B cell (primary cell): Measurements from ENCODE around the gene ZIC4. TPM values are rescaled to one million over a fixed set of nuclear protein-coding genes. Genes with fewer than 3 reads are reported as not detected.

ENCODE experiments used
- ATAC-seq: fragments of 200-7000 bp; cut with Tn5 transposase; one replicate; pipeline ENCODE4 v1.10.0; 2021; ENCODE audit warnings: low read depth, mild to moderate bottlenecking, moderate number of reproducible peaks, moderate library complexity
- CTCF ChIA-PET: fragments of 350-600 bp; sonication (Branson Sonifier 250); formaldehyde crosslinking; loops from one replicate; lab custom pipeline; 2021; ENCODE audit warnings: antibody characterized with exemption, inconsistent platforms; lab: Charles Lee
- POLR2A ChIA-PET: fragments of 350-600 bp; sonication (Branson Sonifier 250); formaldehyde crosslinking; loops from one replicate; lab custom pipeline; 2021; ENCODE audit warnings: antibody characterized with exemption; lab: Charles Lee
- DNase-seq: peaks from one replicate; pipeline ENCODE4 v3.0.0; 2013
- H2AFZ ChIP-seq: 2 replicates; pipeline ENCODE4 v1.6.1; 2012; ENCODE audit warnings: mild to moderate bottlenecking, low read depth, low read length; ENCODE audit not compliant: insufficient read depth, poor library complexity, severe bottlenecking
- H3K27ac ChIP-seq, 2 donors: 1 replicate in 1 of 2; 2 replicates in 1 of 2; pipeline ENCODE4 v1.5.1; 2012 to 2013; ENCODE audit warnings: low read length in 2 of 2, mild to moderate bottlenecking in 2 of 2, moderate library complexity in 1 of 2
- H3K27me3 ChIP-seq, 4 experiments: fragments of 200-600 bp in 1 of 4; sonication (generic) in 1 of 4; replicated peaks in 1 of 4; 1 replicate in 2 of 4; 2 replicates in 2 of 4; pipeline versions ENCODE4 v1.6.1 to v1.7.0; 2013 to 2016; ENCODE audit warnings: low read length in 3 of 4, mild to moderate bottlenecking in 2 of 4, mixed read lengths in 1 of 4, moderate library complexity in 1 of 4; ENCODE audit not compliant: insufficient read depth in 4 of 4, control insufficient read depth in 3 of 4; ENCODE audit errors: control extremely low read depth in 1 of 4
- H3K36me3 ChIP-seq, 2 experiments: replicated peaks in 1 of 2; 1 replicate in 1 of 2; 2 replicates in 1 of 2; pipeline versions ENCODE4 v1.6.1 to v1.7.1; 2013; ENCODE audit warnings: low read length in 1 of 2; ENCODE audit not compliant: insufficient read depth in 2 of 2, control insufficient read depth in 1 of 2; ENCODE audit errors: control extremely low read depth in 1 of 2, extremely low read depth in 1 of 2
- H3K4me1 ChIP-seq, 2 donors: fragments of 200-600 bp in 1 of 2; sonication (generic) in 1 of 2; 1 replicate in 1 of 2; 2 replicates in 1 of 2; pipeline versions ENCODE4 v1.5.1 to v1.6.1; 2013 to 2017; ENCODE audit warnings: low read length in 2 of 2; ENCODE audit not compliant: control insufficient read depth in 2 of 2, insufficient read depth in 2 of 2
- H3K4me2 ChIP-seq: replicated peaks from 2 replicates; pipeline ENCODE3; 2012; ENCODE audit warnings: mild to moderate bottlenecking, low read depth, low read length; ENCODE audit not compliant: poor library complexity, severe bottlenecking
- H3K4me3 ChIP-seq, 5 experiments: fragments of 200-600 bp in 1 of 5; sonication (generic) in 1 of 5; 1 replicate in 3 of 5; 2 replicates in 2 of 5; pipeline versions ENCODE4 v1.5.1 to v1.7.0; 2011 to 2016; ENCODE audit warnings: low read length in 4 of 5, mild to moderate bottlenecking in 4 of 5, low read depth in 2 of 5, control low read depth in 1 of 5, moderate library complexity in 1 of 5; ENCODE audit not compliant: insufficient read depth in 1 of 5; ENCODE audit errors: control extremely low read depth in 1 of 5, extremely low read depth in 1 of 5
- H3K79me2 ChIP-seq: fragments of 200-600 bp; sonication (generic); one replicate; pipeline ENCODE4 v1.6.0; 2016; ENCODE audit warnings: low read length; ENCODE audit not compliant: control insufficient read depth, insufficient read depth
- H3K9ac ChIP-seq: fragments of 200-600 bp; sonication (generic); 2 replicates; pipeline ENCODE4 v1.6.1; 2017; ENCODE audit warnings: mild to moderate bottlenecking, low read length, moderate library complexity
- H3K9me3 ChIP-seq, 3 donors: one replicate each; pipeline versions ENCODE4 v1.6.1 to v1.7.1; 2013; ENCODE audit warnings: low read length in 2 of 3; ENCODE audit not compliant: control insufficient read depth in 2 of 3, insufficient read depth in 1 of 3; ENCODE audit errors: control extremely low read depth in 1 of 3
- H4K20me1 ChIP-seq: 2 replicates; pipeline ENCODE4 v1.6.0; 2012; ENCODE audit warnings: mild to moderate bottlenecking, low read length; ENCODE audit not compliant: insufficient read depth, control insufficient read depth, poor library complexity, severe bottlenecking
- H3K27ac Mint-ChIP-seq: one replicate; pipeline ENCODE4 v1.8.0; 2021; ENCODE audit warnings: mixed read lengths
- H3K27me3 Mint-ChIP-seq: one replicate; pipeline ENCODE4 v1.8.0; 2021; ENCODE audit warnings: mixed read lengths
- H3K4me1 Mint-ChIP-seq: one replicate; pipeline ENCODE4 v1.8.0; 2021; ENCODE audit warnings: mixed read lengths
- H3K4me3 Mint-ChIP-seq: one replicate; pipeline ENCODE4 v1.8.0; 2021; ENCODE audit warnings: mixed read lengths
- H3K9me3 Mint-ChIP-seq: one replicate; pipeline ENCODE4 v1.8.0; 2022; ENCODE audit warnings: mixed read lengths; ENCODE audit not compliant: insufficient read depth
- CTCF ChIP-seq: fragments of 200-600 bp; IDR thresholded peaks from one replicate; pipeline ENCODE4 v1.8.0; 2022; ENCODE audit warnings: antibody characterized with exemption, mild to moderate bottlenecking
- EZH2 ChIP-seq: IDR thresholded peaks from 2 replicates; pipeline ENCODE4 v1.6.1; 2012; ENCODE audit warnings: borderline replicate concordance, low read depth, mild to moderate bottlenecking, moderate library complexity, low read length; ENCODE audit not compliant: insufficient read depth, poor library complexity, severe bottlenecking
- WGBS: methylation state at CpG from one replicate; pipeline ENCODE4 v1.1.5; 2013; ENCODE audit warnings: missing lambda C conversion rate; ENCODE audit not compliant: insufficient coverage; 5-methylcytosine and 5-hydroxymethylcytosine counted together
- intact Hi-C: fragments of 100-400 bp; cut with micrococcal nuclease; formaldehyde crosslinking; loops from one replicate; pipeline ENCODE4 v1.10.0; 2022
- polyA plus RNA-seq: library from polyadenylated mRNA; depleted of rRNA; stranded (reverse); fragments of >200 nt; gene quantifications from 2 replicates; pipeline ENCODE4 v1.2.3, GENCODE V29; 2012
- total RNA-seq, 2 donors: library from RNA; stranded (reverse); fragments of 120-200 nt in 1 of 2; gene quantifications; 1 replicate in 1 of 2; 2 replicates in 1 of 2; pipeline versions ENCODE4 v1.2.3 to v1.2.4, GENCODE V29; 2013 to 2022

ZIC4 gene
- total and polyA plus RNA-seq, 2 donors (not counting 1 experiment from before 2014, with no cell fraction given) = not detected

DNA sequence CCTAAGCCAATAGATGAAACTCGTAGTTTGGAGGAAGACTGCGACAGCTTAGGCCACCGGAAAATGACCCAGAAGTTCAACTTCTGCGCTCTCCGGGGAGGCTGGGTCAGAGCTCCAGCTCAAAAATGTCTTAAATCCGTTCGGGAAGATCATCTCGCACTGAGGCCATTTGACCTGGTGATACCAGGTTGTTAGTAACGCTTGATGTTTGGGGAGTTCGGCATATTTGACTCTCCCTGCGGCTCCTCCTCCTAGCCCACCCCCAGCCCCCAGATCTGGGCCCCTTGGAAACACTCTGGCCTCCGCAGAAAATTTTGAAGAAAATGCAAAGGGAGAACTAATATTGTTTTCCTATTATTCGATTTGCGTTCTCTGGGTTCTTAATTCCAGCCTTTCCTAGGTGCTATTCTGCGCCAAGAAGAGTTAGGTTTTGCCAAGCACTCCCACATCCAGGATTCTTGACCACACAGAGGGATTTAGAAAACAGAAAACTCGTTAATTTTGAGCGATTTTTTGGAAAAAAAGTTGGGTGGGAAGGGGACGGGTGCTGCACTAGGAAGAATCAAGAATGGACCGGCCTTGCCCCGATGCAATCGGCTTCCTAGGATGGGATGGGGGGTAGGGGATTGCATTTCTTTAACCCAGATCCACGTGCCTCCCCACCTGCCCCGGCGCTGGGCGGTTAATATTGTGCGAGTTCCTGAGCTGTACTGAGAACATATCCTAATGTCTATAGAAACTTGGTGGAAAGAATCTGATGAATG, 50.0 kb downstream of the ZIC4 start:
- no peaks in the 10 kb centered on the region for H3K9me3 Mint-ChIP-seq
- Histone ChIP-seq H3K27me3 (peaks cover 0 to 60% (median 32%) of the 10 kb centered on the region in 4 experiments), H3K79me2 (no peaks in the 10 kb centered on the region), H4K20me1 (no peaks in the 10 kb centered on the region), H3K36me3 (no peaks in the 10 kb centered on the region), H2AFZ (no peak overlapping the region), H3K4me3 (no peak overlapping the region), H3K9me3 (peaks cover 0 to 29% (median 0%) of the 10 kb centered on the region in 3 donors), H3K4me1 (no peaks in the 10 kb centered on the region), H3K27ac (no peak overlapping the region), H3K4me2 (no peak overlapping the region), H3K9ac (no peak overlapping the region)
- TF ChIP-seq CTCF (no peak), EZH2 (no peak)
- intact Hi-C loops = no loop called here
- ATAC-seq = no peak
- H3K4me3 Mint-ChIP-seq = no peak overlapping the region
- ChIA-PET CTCF (no interaction called here), POLR2A (no interaction called here)
- peaks cover 69% of the 10 kb centered on the region for H3K27me3 Mint-ChIP-seq
- H3K4me1 Mint-ChIP-seq = no peaks in the 10 kb centered on the region
- no peak overlapping the region for H3K27ac Mint-ChIP-seq
- WGBS = 13% methylated on average over 8 of the region's 26 CpGs
- no peak for DNase-seq

DNA sequence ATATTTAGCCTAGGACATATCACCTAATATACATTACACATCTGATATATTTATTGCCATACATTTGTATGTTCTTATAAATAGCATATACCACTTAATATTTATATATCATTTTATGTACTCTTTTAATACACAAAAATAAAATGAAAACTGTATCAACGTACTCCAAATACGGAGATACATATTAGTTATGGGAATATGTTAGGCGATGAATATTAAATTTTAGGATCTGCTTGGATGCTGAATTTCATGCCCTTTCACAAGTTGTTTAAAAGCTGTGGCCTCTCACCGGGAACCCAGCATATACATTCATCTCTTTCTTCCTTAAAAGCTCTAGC, 50.6 kb downstream of the ZIC4 start:
- intact Hi-C loops = no loop called here
- Histone ChIP-seq H3K4me2 (no peak overlapping the region), H4K20me1 (no peaks in the 10 kb centered on the region), H3K36me3 (no peaks in the 10 kb centered on the region), H3K9me3 (peaks cover 0 to 25% (median 0%) of the 10 kb centered on the region in 3 donors), H2AFZ (no peak overlapping the region), H3K9ac (no peak overlapping the region), H3K27ac (no peak overlapping the region), H3K4me3 (no peak overlapping the region), H3K79me2 (no peaks in the 10 kb centered on the region), H3K27me3 (peaks cover 0 to 55% (median 30%) of the 10 kb centered on the region in 4 experiments), H3K4me1 (no peaks in the 10 kb centered on the region)
- no peaks in the 10 kb centered on the region for H3K4me1 Mint-ChIP-seq
- no CpG with 5 or more reads among the region's 4 CpGs for WGBS
- POLR2A ChIA-PET = no interaction called here
- H3K4me3 Mint-ChIP-seq = no peak overlapping the region
- no peaks in the 10 kb centered on the region for H3K9me3 Mint-ChIP-seq
- H3K27me3 Mint-ChIP-seq = peaks cover 66% of the 10 kb centered on the region
- ATAC-seq (no peak), DNase-seq (no peak)
- no peak overlapping the region for H3K27ac Mint-ChIP-seq
- TF ChIP-seq EZH2 = no peak
- no peak for TF ChIP-seq CTCF
- CTCF ChIA-PET = no interaction called here
